PC-9 (cell line): ENCODE data around the gene PTGDR2.

Experiments used
- EZH2 ChIP-seq: fragments of 200-600 bp; sonication (generic); IDR thresholded peaks from 2 replicates; pipeline ENCODE4 v1.8.0; 2017; ENCODE audit warnings: antibody characterized with exemption, low read depth
- TF ChIP-seq, protein P1 (sequence below): fragments of 200-600 bp; sonication (generic); conservative IDR thresholded peaks from 2 replicates; pipeline ENCODE4 v1.6.1; 2017; ENCODE audit warnings: mixed run types, antibody characterized with exemption, mild to moderate bottlenecking, moderate library complexity

DNA sequence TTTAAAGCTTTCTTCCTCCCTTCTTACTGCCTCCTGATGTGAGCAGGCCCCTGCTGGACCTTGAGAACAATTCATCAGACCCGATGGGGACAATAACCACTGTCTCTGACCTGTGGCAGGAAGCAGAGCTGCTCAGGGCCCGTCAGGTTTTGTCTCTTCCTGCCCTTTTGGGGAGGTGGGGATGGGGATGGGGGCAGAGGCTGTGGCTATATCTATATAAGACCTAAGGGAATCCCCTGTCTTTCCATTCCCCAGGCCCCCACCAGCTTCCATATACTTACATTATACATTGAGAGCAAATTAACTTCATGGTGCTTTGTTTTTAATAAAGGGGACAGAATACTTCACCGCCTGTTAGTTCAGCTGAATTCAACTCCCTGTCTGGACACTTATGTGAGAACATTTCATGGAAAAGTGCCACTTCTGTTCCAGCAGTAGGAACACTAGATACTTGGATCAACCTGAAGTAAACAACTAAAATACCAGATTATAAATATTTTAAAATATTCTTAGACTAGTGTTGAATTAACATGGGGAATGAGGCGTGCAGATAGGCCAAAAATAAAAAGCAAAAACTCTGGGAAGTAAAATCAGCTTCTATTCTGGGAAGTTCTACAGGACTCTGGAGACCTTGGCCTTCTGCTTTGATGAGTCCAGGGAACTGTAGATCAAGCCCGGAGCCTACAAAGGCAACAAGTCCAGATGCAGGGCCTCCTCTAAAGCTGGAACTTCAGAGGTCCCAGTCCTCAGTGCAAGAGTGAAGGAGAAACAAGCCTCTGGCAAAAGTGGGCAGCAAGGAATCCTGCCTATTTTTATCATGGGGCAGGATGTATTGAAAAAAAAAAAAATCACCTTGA, 22.7 kb upstream of the PTGDR2 start:
- TF ChIP-seq, protein P1, sequence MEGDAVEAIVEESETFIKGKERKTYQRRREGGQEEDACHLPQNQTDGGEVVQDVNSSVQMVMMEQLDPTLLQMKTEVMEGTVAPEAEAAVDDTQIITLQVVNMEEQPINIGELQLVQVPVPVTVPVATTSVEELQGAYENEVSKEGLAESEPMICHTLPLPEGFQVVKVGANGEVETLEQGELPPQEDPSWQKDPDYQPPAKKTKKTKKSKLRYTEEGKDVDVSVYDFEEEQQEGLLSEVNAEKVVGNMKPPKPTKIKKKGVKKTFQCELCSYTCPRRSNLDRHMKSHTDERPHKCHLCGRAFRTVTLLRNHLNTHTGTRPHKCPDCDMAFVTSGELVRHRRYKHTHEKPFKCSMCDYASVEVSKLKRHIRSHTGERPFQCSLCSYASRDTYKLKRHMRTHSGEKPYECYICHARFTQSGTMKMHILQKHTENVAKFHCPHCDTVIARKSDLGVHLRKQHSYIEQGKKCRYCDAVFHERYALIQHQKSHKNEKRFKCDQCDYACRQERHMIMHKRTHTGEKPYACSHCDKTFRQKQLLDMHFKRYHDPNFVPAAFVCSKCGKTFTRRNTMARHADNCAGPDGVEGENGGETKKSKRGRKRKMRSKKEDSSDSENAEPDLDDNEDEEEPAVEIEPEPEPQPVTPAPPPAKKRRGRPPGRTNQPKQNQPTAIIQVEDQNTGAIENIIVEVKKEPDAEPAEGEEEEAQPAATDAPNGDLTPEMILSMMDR: no peak
- no peak for TF ChIP-seq EZH2
